Transverse colon (tissue), 4 donors: Measurements from ENCODE around the gene SLC22A25. TPM values are rescaled to one million over a fixed set of nuclear protein-coding genes. Genes with fewer than 3 reads are reported as not detected.

ENCODE experiments used
- DNase-seq: peaks from one replicate; pipeline ENCODE4 v3.0.0-alpha.2; 2019
- H3K27ac ChIP-seq, 4 donors: fragments of 200-600 bp; sonication (generic); 2 replicates each; pipeline ENCODE4 v1.5.1; 2016 to 2018; ENCODE audit warnings: inconsistent platforms in 4 of 4
- H3K27me3 ChIP-seq: fragments of 200-600 bp; sonication (generic); 2 replicates; pipeline ENCODE4 v1.5.1; 2017; ENCODE audit warnings: inconsistent platforms
- H3K36me3 ChIP-seq, 4 donors: fragments of 200-600 bp; sonication (generic); 2 replicates each; pipeline ENCODE4 v1.5.1; 2017 to 2019; ENCODE audit warnings: inconsistent platforms in 4 of 4
- H3K4me1 ChIP-seq, 4 donors: fragments of 200-600 bp; sonication (generic); 2 replicates each; pipeline ENCODE4 v1.5.1; 2017 to 2020; ENCODE audit warnings: inconsistent platforms in 4 of 4
- H3K4me3 ChIP-seq, 4 donors: fragments of 200-600 bp; sonication (generic); 1 replicate in 1 of 4; 2 replicates in 3 of 4; pipeline versions ENCODE4 v1.5.1 to v1.6.1; 2017 to 2019; ENCODE audit warnings: inconsistent platforms in 4 of 4
- H3K9me3 ChIP-seq, 2 donors: fragments of 200-600 bp; sonication (generic); 2 replicates each; pipeline ENCODE4 v1.5.1; 2017 to 2019; ENCODE audit warnings: inconsistent platforms in 2 of 2
- CTCF ChIP-seq, 5 experiments: fragments of 200-600 bp in 3 of 5; fragments of 450-650 bp in 2 of 5; sonication (generic) in 3 of 5; IDR thresholded peaks; 1 replicate in 2 of 5; 2 replicates in 3 of 5; pipeline ENCODE4 v1.5.1; 2016 to 2017; ENCODE audit warnings: antibody characterized with exemption in 5 of 5, inconsistent platforms in 3 of 5, mild to moderate bottlenecking in 2 of 5, moderate library complexity in 1 of 5
- EP300 ChIP-seq: sonication (generic); formaldehyde crosslinking; IDR thresholded peaks from one replicate; pipeline ENCODE4 v1.6.1; 2017; ENCODE audit warnings: antibody characterized with exemption, low read depth
- POLR2A ChIP-seq: fragments of 450-650 bp; IDR thresholded peaks from one replicate; pipeline ENCODE4 v1.6.1; 2016; ENCODE audit warnings: antibody characterized with exemption, mild to moderate bottlenecking, moderate library complexity
- POLR2AphosphoS5 ChIP-seq, 3 donors: sonication (generic); formaldehyde crosslinking; IDR thresholded peaks; one replicate each; pipeline ENCODE4 v1.6.1; 2016; ENCODE audit warnings: antibody characterized with exemption in 3 of 3
- WGBS, 2 donors: methylation state at CpG; one replicate each; pipeline ENCODE4 v1.1.5; 2018; ENCODE audit warnings: low coverage in 1 of 2; 5-methylcytosine and 5-hydroxymethylcytosine counted together
- in situ Hi-C, 4 donors: fragments of 200-750 bp; cut with MboI; loops; one replicate each; pipeline versions ENCODE4 v1.15.0 to v1.15.1; 2017; ENCODE audit warnings: low sequenced_read_pairs in 3 of 4, low pct_ligation_motif_present in 1 of 4, low pct_unique_long_range_greater_than_20kb in 1 of 4
- intact Hi-C: fragments of 100-400 bp; cut with DNase I; formaldehyde crosslinking; loops from one replicate; pipeline ENCODE4 v1.15.1; 2023; ENCODE audit warnings: low total_unique reads
- total RNA-seq, 4 donors: library from RNA; depleted of rRNA; stranded (reverse); fragments of >200 nt; gene quantifications; one replicate each; pipeline ENCODE4 v1.1.0, GENCODE V29; 2016

SLC22A25 gene
- total RNA-seq, 4 donors from 2014 or later, result not detected

GRCh38 chr11:63246045-63246444, 2.6 kb upstream of the SLC22A25 start:
- TF ChIP-seq CTCF (IDR thresholded peaks at IDR 0.05), result no peak
- TF ChIP-seq EP300, result no peak
- no peak for TF ChIP-seq POLR2A
- TF ChIP-seq POLR2AphosphoS5 (IDR thresholded peaks at IDR 0.05), result no peak
- intact Hi-C loops, result no loop called here
- Histone ChIP-seq H3K4me1 (no peaks in the 10 kb centered on the region), H3K27ac (no peak overlapping the region), H3K27me3 (peaks cover 42% of the 10 kb centered on the region), H3K4me3 (no peak overlapping the region), H3K9me3 (no peaks in the 10 kb centered on the region), H3K36me3 (no peaks in the 10 kb centered on the region)
- in situ Hi-C loops, result no loop called here
- no peak for DNase-seq
- WGBS, 2 donors, result 23 to 50% methylated on average over 1 of the region's 1 CpG

GRCh38 chr11:63244862-63245261, 1.5 kb upstream of the SLC22A25 start:
- Histone ChIP-seq H3K36me3 (no peaks in the 10 kb centered on the region), H3K4me3 (no peak overlapping the region), H3K27ac (no peak overlapping the region), H3K27me3 (peaks cover 42% of the 10 kb centered on the region), H3K9me3 (no peaks in the 10 kb centered on the region), H3K4me1 (no peaks in the 10 kb centered on the region)
- TF ChIP-seq CTCF (IDR thresholded peaks at IDR 0.05) (no peak), EP300 (no peak), POLR2A (no peak), POLR2AphosphoS5 (IDR thresholded peaks at IDR 0.05) (no peak)
- in situ Hi-C loops, result no loop called here
- intact Hi-C loops, result no loop called here
- WGBS, 2 donors, result 83 to 84% methylated on average over 1 to 2 of the region's 2 CpGs
- DNase-seq, result no peak

GRCh38 chr11:63242089-63242781, 1.2 kb downstream of the SLC22A25 start:
- intact Hi-C loops, result no loop called here
- Histone ChIP-seq H3K4me3 (no peak overlapping the region), H3K27ac (no peak overlapping the region), H3K27me3 (peaks cover 24% of the 10 kb centered on the region), H3K36me3 (no peaks in the 10 kb centered on the region), H3K4me1 (no peaks in the 10 kb centered on the region), H3K9me3 (no peaks in the 10 kb centered on the region)
- TF ChIP-seq POLR2A (no peak), CTCF (IDR thresholded peaks at IDR 0.05) (no peak), POLR2AphosphoS5 (IDR thresholded peaks at IDR 0.05) (no peak), EP300 (no peak)
- WGBS, 2 donors, result 59 to 60% methylated on average over 5 of the region's 5 CpGs
- in situ Hi-C loops, result no loop called here
- no peak for DNase-seq

- in situ Hi-C loops, result no loop called here
- intact Hi-C loops, result no loop called here
- TF ChIP-seq POLR2AphosphoS5 (IDR thresholded peaks at IDR 0.05), result no peak
- TF ChIP-seq EP300, result no peak
- TF ChIP-seq CTCF (IDR thresholded peaks at IDR 0.05), result no peak
- no peak for TF ChIP-seq POLR2A
- DNase-seq, result no peak
- Histone ChIP-seq H3K4me1 (no peaks in the 10 kb centered on the region), H3K9me3 (peaks cover 0 to 7% of the 10 kb centered on the region in 2 donors), H3K27ac (no peak overlapping the region), H3K4me3 (no peak overlapping the region), H3K36me3 (no peaks in the 10 kb centered on the region), H3K27me3 (peaks cover 11% of the 10 kb centered on the region)
Measured at GRCh38 chr11:63240791-63241379, 2.5 kb downstream of the SLC22A25 start.
